BLaER1 (cell line): ENCODE measurements around the gene CECR2.
A peak's percentile ranks its signal among the peaks of the same experiment; 100 is the strongest.

Experiments used
- H3K27ac ChIP-seq: shearing (Covaris generic); formaldehyde crosslinking; 2 replicates; pipeline ENCODE4 v1.8.1; 2022
- H3K27me3 ChIP-seq: shearing (Covaris generic); formaldehyde crosslinking; 2 replicates; pipeline ENCODE4 v1.8.1; 2022
- H3K36me3 ChIP-seq: shearing (Covaris generic); formaldehyde crosslinking; 2 replicates; pipeline ENCODE4 v1.8.1; 2022
- H3K4me1 ChIP-seq: shearing (Covaris generic); formaldehyde crosslinking; 2 replicates; pipeline ENCODE4 v1.8.1; 2022
- H3K4me2 ChIP-seq: shearing (Covaris generic); formaldehyde crosslinking; 2 replicates; pipeline ENCODE4 v1.8.1; 2022
- H3K4me3 ChIP-seq: shearing (Covaris generic); formaldehyde crosslinking; 2 replicates; pipeline ENCODE4 v1.8.1; 2022
- H3K9ac ChIP-seq: shearing (Covaris generic); formaldehyde crosslinking; 2 replicates; pipeline ENCODE4 v1.8.1; 2022
- H3K9me3 ChIP-seq: shearing (Covaris generic); formaldehyde crosslinking; 2 replicates; pipeline ENCODE4 v1.8.1; 2022
- H4K20me1 ChIP-seq: shearing (Covaris generic); formaldehyde crosslinking; 2 replicates; pipeline ENCODE4 v1.8.1; 2022
- Cebpa-rat ChIP-seq: shearing (Covaris generic); IDR thresholded peaks from 2 replicates; pipeline ENCODE4 v1.8.1; 2022

CECR2 gene

GRCh38 chr22:17366329-17366728, 2.9 kb upstream of the CECR2 start:
- H3K9ac ChIP-seq = no peak overlapping the region
- peaks cover 33% of the 10 kb centered on the region for H3K4me1 ChIP-seq
- H3K27me3 ChIP-seq = peaks cover 53% of the 10 kb centered on the region
- no peak overlapping the region for H3K27ac ChIP-seq
- TF ChIP-seq Cebpa-rat = no peak
- no peaks in the 10 kb centered on the region for H3K36me3 ChIP-seq
- no peak overlapping the region for H3K4me3 ChIP-seq
- H4K20me1 ChIP-seq = peaks cover 20% of the 10 kb centered on the region
- no peaks in the 10 kb centered on the region for H3K9me3 ChIP-seq
- H3K4me2 ChIP-seq = no peak overlapping the region

GRCh38 chr22:17366830-17367229, 2.4 kb upstream of the CECR2 start:
- no peaks in the 10 kb centered on the region for H3K9me3 ChIP-seq
- H3K27ac ChIP-seq = no peak overlapping the region
- H3K36me3 ChIP-seq = no peaks in the 10 kb centered on the region
- peaks cover 33% of the 10 kb centered on the region for H3K4me1 ChIP-seq
- peak overlapping the region; percentile 43 for H3K4me2 ChIP-seq
- no peak overlapping the region for H3K4me3 ChIP-seq
- peaks cover 58% of the 10 kb centered on the region for H3K27me3 ChIP-seq
- TF ChIP-seq Cebpa-rat = no peak
- H3K9ac ChIP-seq = no peak overlapping the region
- H4K20me1 ChIP-seq = peaks cover 25% of the 10 kb centered on the region

GRCh38 chr22:17368144-17368543, 1.1 kb upstream of the CECR2 start:
- no peak overlapping the region for H3K27ac ChIP-seq
- H3K36me3 ChIP-seq = no peaks in the 10 kb centered on the region
- TF ChIP-seq Cebpa-rat = no peak
- peak overlapping the region; percentile 97 for H3K4me2 ChIP-seq
- H3K27me3 ChIP-seq = peaks cover 71% of the 10 kb centered on the region
- H3K9ac ChIP-seq = no peak overlapping the region
- H3K4me3 ChIP-seq = peak overlapping the region; percentile 76
- H3K4me1 ChIP-seq = peaks cover 33% of the 10 kb centered on the region
- peaks cover 38% of the 10 kb centered on the region for H4K20me1 ChIP-seq
- H3K9me3 ChIP-seq = no peaks in the 10 kb centered on the region

GRCh38 chr22:17368554-17369438, 464 bp upstream of the CECR2 start:
- Histone ChIP-seq H3K4me2 (peak overlapping the region; percentile 97), H3K36me3 (no peaks in the 10 kb centered on the region), H3K4me1 (peaks cover 33% of the 10 kb centered on the region), H3K4me3 (peak overlapping the region; percentile 76), H4K20me1 (peaks cover 38% of the 10 kb centered on the region), H3K9ac (0 out of 2 replicates have a peak overlapping the region, but pooled peaks have one; percentile 48), H3K27ac (peak overlapping the region; percentile 51; the same call in 1 of the 2 replicates), H3K9me3 (no peaks in the 10 kb centered on the region), H3K27me3 (peaks cover 71% of the 10 kb centered on the region)
- no peak for TF ChIP-seq Cebpa-rat

GRCh38 chr22:17370026-17370765, 936 bp downstream of the CECR2 start:
- H3K4me2 ChIP-seq = peak overlapping the region; percentile 97
- no peak overlapping the region for H3K27ac ChIP-seq
- no peaks in the 10 kb centered on the region for H3K9me3 ChIP-seq
- H3K27me3 ChIP-seq = peaks cover 71% of the 10 kb centered on the region
- peak overlapping the region; percentile 60 for H3K9ac ChIP-seq
- H3K4me1 ChIP-seq = peaks cover 33% of the 10 kb centered on the region
- H3K36me3 ChIP-seq = no peaks in the 10 kb centered on the region
- no peak for TF ChIP-seq Cebpa-rat
- peaks cover 38% of the 10 kb centered on the region for H4K20me1 ChIP-seq
- peak overlapping the region; percentile 76 for H3K4me3 ChIP-seq

GRCh38 chr22:17370766-17371432, 1.6 kb downstream of the CECR2 start:
- Histone ChIP-seq H3K4me3 (peak overlapping the region; percentile 76), H3K4me2 (peak overlapping the region; percentile 97), H4K20me1 (peaks cover 38% of the 10 kb centered on the region), H3K27ac (no peak overlapping the region), H3K4me1 (peaks cover 33% of the 10 kb centered on the region), H3K9me3 (no peaks in the 10 kb centered on the region), H3K9ac (peak overlapping the region; percentile 60; the same call in 1 of the 2 replicates), H3K27me3 (peaks cover 71% of the 10 kb centered on the region), H3K36me3 (no peaks in the 10 kb centered on the region)
- no peak for TF ChIP-seq Cebpa-rat

GRCh38 chr22:17371448-17371847, 2.2 kb downstream of the CECR2 start:
- Histone ChIP-seq H3K4me2 (no peak overlapping the region), H3K27me3 (peaks cover 66% of the 10 kb centered on the region), H3K9me3 (no peaks in the 10 kb centered on the region), H3K36me3 (no peaks in the 10 kb centered on the region), H3K4me1 (peaks cover 32% of the 10 kb centered on the region), H3K27ac (no peak overlapping the region), H3K4me3 (no peak overlapping the region), H3K9ac (no peak overlapping the region), H4K20me1 (peaks cover 38% of the 10 kb centered on the region)
- TF ChIP-seq Cebpa-rat = no peak

- Histone ChIP-seq H3K9ac (no peak overlapping the region), H3K36me3 (no peaks in the 10 kb centered on the region), H3K4me3 (no peak overlapping the region), H3K27ac (no peak overlapping the region), H3K4me1 (peaks cover 13% of the 10 kb centered on the region), H4K20me1 (peaks cover 32% of the 10 kb centered on the region), H3K9me3 (no peaks in the 10 kb centered on the region), H3K4me2 (no peak overlapping the region), H3K27me3 (peaks cover 42% of the 10 kb centered on the region)
- no peak for TF ChIP-seq Cebpa-rat
Observed at GRCh38 chr22:17373855-17374254, 4.6 kb downstream of the CECR2 start.

- H3K27me3 ChIP-seq = peaks cover 21% of the 10 kb centered on the region
- no peak overlapping the region for H3K9ac ChIP-seq
- no peak overlapping the region for H3K4me2 ChIP-seq
- H3K4me1 ChIP-seq = peaks cover 2% of the 10 kb centered on the region; the same call in 1 of the 2 replicates
- H3K27ac ChIP-seq = no peak overlapping the region
- peaks cover 20% of the 10 kb centered on the region for H4K20me1 ChIP-seq
- H3K4me3 ChIP-seq = no peak overlapping the region
- TF ChIP-seq Cebpa-rat = no peak
- no peaks in the 10 kb centered on the region for H3K36me3 ChIP-seq
- no peaks in the 10 kb centered on the region for H3K9me3 ChIP-seq
Observed at GRCh38 chr22:17375914-17376614, 6.8 kb downstream of the CECR2 start.
